Activated effector memory CD4-positive, alpha-beta T cell treated with Interleukin-2 at 50 U/mL for 16 hours (primary cell): ENCODE data around the gene GH2.
"Not testable (repeated sequence)": the region's sequence is repeated elsewhere in the genome, so short reads cannot be mapped to it uniquely, and the experiment has no call there.

Source experiments
- DNase-seq: peaks from one replicate; pipeline ENCODE4 v3.0.0-alpha.2; 2020

The GH2 gene

GRCh38 chr17:63871646-63872365 is 9.9 kb downstream of the GH2 start:
- not testable (repeated sequence) for DNase-seq

DNA sequence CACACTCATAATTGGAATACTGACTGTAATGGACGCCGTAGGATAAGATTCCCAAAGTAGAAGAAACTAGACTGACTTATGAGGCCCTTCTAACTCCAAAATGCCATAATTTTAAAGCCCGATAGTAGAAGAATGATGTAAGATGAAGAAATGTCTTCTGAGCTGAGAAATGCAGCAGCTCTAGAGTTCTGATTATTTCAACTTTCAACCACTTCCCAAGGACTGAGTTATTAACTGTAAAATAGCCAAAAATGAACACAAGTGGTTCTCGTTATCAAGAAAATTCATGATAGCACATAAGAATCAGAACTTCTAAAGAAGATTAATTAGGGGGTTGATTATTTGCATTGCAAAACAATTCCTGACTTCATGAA is 11.5 kb downstream of the GH2 start:
- not testable (repeated sequence) for DNase-seq

GRCh38 chr17:63869491-63870291 is 12.1 kb downstream of the GH2 start:
- DNase-seq = not testable (repeated sequence)

- not testable (repeated sequence) for DNase-seq
Measured at GRCh38 chr17:63866625-63867024, 15.1 kb downstream of the GH2 start.

DNA sequence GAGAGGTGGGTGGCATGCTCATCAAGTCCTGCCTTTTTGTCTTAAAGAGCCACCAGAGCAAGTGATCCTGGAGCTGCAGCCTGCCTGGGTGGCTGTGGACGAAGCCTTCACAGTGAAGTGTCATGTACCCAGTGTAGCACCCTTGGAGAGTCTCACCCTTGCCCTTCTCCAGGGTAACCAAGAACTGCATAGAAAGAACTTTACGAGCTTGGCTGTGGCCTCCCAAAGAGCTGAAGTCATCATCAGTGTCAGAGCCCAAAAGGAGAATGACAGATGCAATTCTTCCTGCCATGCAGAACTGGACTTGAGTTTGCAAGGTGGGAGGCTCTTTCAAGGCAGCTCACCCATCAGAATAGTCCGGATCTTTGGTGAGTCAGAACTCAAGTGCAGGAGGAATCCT is 22.5 kb downstream of the GH2 start:
- DNase-seq = no peak

DNA sequence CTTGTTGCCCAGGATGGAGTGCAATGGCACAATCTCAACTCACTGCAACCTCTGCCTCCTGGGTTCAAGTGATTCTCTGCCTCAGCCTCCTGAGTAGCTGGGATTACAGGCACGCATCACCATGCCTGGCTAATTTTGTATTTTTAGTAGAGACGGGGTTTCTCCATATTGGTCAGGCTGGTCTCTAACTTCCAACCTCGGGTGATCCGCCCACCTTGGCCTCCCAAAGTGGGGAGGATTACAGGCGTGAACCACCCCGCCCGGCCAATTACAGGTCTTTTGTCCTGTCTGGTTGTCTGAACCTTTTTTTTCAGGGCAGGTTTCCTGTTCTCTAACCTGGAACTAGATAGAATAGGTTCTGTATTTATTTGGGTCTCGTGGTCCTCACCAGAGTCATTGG is 25.3 kb downstream of the GH2 start:
- not testable (repeated sequence) for DNase-seq

- no peak for DNase-seq
Measured at GRCh38 chr17:63855185-63855584, 26.6 kb downstream of the GH2 start.

- no peak for DNase-seq
Measured at GRCh38 chr17:63854709-63855108, 27.0 kb downstream of the GH2 start.

DNA sequence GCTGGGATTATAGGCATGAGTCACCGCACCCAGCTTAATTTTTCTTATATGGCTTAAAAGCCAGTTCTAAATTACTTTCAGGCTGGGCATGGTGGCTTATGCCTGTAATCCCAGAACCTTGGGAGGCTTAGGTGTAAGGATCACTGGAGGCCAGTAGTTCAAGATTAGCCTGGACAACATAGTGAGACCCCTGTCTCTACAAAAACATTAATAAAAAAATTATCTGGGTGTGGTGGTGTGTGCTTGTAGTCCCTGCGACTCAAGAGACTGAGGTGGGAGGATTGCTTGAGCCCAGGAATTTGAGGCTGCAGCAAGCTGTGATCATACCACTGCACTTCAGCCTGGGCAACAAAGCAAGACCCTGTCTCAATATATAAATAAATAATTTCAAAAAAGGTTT is 28.5 kb downstream of the GH2 start:
- DNase-seq = no peak

GRCh38 chr17:63850401-63850800 is 31.3 kb downstream of the GH2 start:
- DNase-seq = no peak

GRCh38 chr17:63848834-63849689 is 32.7 kb downstream of the GH2 start:
- peak; percentile 91 for DNase-seq

DNA sequence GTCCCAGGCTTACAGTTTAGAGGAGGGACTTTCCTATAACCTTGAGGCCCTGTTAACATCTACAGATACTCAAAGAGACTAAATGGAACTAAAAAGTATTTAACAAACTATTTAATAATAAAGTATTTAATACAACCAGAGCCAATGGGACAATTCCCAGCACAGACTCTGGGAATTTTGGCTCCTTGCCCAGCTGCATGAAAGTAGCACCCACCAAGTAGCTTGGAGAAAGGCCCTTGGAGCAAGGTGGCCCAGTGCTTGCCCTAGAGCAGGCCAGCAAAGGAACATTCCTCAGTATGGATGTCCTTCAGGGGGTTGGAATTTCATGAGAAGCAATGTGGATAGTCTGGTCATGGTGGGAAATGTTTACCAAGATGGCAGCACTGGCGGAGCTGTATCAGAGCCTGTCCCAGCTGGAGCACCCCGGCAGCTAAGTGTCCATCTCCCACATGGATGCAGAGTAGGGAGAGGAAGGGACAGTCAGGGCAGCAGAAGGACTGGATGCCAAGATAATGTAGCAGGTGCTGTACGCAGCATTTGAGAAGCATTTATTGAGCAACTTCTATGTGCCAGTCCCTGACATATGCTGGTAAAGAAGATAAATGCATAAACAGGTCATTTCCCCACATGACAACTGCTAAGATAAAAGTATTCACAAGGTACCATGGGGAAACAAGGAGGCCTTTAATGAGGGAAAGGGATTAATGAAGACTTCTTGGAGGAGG is 34.1 kb downstream of the GH2 start:
- DNase-seq = no peak

GRCh38 chr17:63845509-63845908 is 36.2 kb downstream of the GH2 start:
- no peak for DNase-seq

- no peak for DNase-seq
Measured at GRCh38 chr17:63843910-63844677, 37.6 kb downstream of the GH2 start.

DNA sequence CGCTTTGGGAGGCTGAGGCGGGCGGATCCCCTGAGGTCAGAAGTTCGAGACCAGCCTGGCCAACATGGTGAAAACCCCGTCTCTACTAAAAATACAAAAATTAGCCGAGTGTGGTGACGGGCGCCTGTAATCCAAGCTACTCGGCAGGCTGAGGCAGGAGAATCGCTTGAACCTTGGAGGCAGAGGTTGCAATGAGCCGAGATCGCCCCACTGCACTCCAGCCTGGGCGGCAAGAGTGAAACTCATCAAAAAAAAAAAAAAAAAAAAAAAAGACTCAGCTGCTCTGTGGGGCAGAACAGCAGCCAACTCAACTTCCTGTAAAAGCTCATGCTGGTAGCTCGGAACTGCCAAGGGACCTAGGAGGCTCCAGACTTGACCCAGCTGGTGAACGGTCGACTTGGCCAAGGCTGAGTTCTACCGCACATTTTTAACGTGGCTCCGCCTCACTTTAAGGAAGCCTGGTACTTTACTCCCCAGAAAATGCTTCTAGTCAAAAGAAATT is 38.3 kb downstream of the GH2 start:
- not testable (repeated sequence) for DNase-seq

DNA sequence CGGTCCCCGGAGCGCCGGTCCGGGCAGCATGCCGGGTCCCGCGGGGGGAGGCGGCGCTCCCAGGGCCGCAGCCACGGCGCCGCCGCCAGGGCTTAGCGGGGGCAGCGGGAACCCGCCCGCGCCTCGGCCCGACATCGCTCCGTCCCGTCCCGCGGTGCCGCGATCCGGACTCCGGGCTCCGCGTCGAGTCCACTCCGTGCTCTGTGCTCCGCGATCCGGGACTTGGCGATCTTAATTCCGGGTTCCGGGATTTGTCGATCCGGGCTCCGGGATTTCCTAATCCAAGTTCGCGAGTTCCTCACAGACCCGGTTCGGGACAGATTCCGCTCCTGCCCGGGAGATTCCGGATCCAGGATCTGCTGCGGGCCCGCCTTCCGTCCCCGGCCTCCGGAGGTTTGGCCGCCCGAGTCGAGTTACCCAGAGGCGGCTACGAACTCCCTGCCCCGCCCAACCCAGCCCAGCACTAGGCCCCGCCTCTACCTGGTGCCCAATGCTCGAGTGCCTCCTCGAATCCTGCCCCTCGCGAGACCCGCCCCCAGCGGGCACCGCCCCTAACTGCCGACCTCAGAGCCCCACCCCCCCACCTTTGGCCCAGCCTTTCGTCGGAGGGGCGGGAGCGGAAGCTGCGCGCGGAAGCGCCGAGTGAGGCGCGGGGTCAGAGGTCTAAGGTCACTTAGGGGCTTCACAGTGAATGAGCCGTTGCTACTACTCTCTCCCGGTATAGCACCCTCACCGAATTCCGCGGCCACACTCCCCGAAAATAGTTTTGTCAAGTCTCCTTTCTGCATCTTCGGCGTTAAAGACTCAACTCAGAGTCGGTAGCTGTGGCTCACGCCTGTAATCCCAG is 39.0 kb downstream of the GH2 start, which contains the start of gene SMARCD2:
Gene SMARCD2, minus strand, starts transcription at position 146 of the 847 bp plus-strand sequence. Its CDS starts 11 bp downstream, at position 135.
- DNase-seq = peak; percentile 99

- no peak for DNase-seq
Measured at GRCh38 chr17:63842173-63842539, 39.6 kb downstream of the GH2 start.

DNA sequence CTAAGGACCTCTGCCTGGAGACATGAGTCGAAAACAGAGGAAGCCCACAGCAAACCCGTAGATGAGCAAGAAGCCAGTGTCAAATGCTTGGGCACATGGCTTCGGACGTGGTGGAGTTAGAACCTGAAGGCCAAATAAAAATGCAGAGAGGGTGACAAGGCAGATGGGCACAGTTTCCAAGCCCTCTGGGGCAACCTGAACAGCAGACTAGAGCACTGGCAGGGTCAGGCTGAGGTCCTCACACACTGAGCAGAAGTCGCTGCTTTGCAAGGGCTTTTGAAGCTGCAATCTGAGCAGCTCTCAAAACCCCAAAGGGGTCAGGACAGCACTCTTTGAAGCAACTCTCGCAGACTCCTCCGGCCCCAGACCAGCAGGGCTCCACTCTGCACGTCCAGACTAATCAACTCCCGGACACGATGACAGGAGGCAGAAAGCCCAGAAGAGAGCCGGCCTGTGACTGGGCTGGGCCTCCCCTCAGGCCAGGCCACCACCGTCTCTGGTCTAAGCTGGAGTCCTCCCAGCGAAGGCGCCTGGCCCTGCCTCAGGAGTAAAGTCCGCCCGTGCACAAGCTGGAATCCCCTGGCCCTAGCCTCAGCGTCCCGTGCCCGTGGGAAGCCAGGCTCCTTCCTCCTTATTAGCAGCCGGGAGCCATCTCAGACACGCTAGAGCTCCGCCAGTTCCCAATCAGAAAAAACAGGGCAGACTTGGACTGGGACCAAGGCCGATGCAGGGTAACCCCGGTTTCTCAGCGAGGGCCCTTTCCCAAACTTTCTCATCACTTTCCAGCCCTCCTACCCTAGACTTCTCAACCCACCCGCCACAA is 40.2 kb downstream of the GH2 start:
- no peak for DNase-seq

GRCh38 chr17:63840591-63841349 is 41.0 kb downstream of the GH2 start:
- DNase-seq = no peak
